Peyer's patch (tissue), 4 donors: ENCODE data around the gene RELL1.

Experiments used
- CTCF ChIP-seq, 6 experiments: fragments of 450-650 bp in 4 of 6; fragments of 200-600 bp in 2 of 6; sonication (generic) in 1 of 6; IDR thresholded peaks; one replicate each; pipeline ENCODE4 v1.5.1; 2017 to 2019; ENCODE audit warnings: antibody characterized with exemption in 6 of 6, mild to moderate bottlenecking in 3 of 6, moderate library complexity in 1 of 6
- POLR2A ChIP-seq, 2 donors: fragments of 450-650 bp; IDR thresholded peaks; one replicate each; pipeline ENCODE4 v1.5.1; 2017; ENCODE audit warnings: antibody characterized with exemption in 2 of 2, mild to moderate bottlenecking in 2 of 2, moderate library complexity in 2 of 2

DNA sequence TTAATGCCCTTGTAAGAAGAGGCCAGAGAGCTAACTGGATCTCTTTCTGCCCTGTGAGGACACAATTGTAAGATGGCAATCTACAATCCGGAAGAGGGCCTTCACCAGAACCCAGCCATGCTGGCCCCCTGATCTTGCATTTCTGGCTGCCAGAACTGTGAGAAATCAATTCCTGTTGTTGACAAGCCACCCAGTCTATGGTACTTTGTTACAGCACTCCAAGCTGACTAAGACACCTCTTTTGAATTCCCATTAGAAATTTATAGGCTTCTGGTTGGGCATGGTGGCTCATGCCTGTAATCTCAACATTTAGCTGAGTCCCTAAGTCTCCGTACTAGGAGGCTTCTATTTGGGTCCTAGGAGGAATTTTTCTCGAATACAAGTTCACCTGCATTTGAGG, 48.8 kb upstream of the RELL1 start:
- TF ChIP-seq POLR2A (IDR thresholded peaks at IDR 0.05) (no peak), CTCF (IDR thresholded peaks at IDR 0.05) (no peak)
